Posterior vena cava (tissue), 2 donors: ENCODE data around the gene INPP5F. TPM values are rescaled to one million over a fixed set of nuclear protein-coding genes. Genes with fewer than 3 reads are reported as not detected.

Experiments
- DNase-seq: peaks from one replicate; pipeline ENCODE4 v3.0.0-alpha.2; 2020; ENCODE audit warnings: low spot score
- intact Hi-C, 2 donors: fragments of 100-400 bp; cut with DNase I; formaldehyde crosslinking; loops; one replicate each; pipeline versions ENCODE4 v1.14.1 to v1.14.2; 2022 to 2023
- long read RNA-seq, 2 donors: library from polyadenylated mRNA; unstranded; transcript quantifications; one replicate each; pipeline ENCODE4 v2.0.0, GENCODE V29; 2020 to 2021
- total RNA-seq, 2 donors: library from RNA; stranded (reverse); fragmentation: NEBNext Ultra II Directional; extraction: Animal tissue kit (Norgen Biotek cat#: 25700); gene quantifications; one replicate each; pipeline ENCODE4 v1.2.1, GENCODE V29; 2021
- donor health status: DM: yes; HTN: yes; CAD: no.
- donor health status: DM: yes; HTN: yes; CAD: no.

The INPP5F gene, protein sequence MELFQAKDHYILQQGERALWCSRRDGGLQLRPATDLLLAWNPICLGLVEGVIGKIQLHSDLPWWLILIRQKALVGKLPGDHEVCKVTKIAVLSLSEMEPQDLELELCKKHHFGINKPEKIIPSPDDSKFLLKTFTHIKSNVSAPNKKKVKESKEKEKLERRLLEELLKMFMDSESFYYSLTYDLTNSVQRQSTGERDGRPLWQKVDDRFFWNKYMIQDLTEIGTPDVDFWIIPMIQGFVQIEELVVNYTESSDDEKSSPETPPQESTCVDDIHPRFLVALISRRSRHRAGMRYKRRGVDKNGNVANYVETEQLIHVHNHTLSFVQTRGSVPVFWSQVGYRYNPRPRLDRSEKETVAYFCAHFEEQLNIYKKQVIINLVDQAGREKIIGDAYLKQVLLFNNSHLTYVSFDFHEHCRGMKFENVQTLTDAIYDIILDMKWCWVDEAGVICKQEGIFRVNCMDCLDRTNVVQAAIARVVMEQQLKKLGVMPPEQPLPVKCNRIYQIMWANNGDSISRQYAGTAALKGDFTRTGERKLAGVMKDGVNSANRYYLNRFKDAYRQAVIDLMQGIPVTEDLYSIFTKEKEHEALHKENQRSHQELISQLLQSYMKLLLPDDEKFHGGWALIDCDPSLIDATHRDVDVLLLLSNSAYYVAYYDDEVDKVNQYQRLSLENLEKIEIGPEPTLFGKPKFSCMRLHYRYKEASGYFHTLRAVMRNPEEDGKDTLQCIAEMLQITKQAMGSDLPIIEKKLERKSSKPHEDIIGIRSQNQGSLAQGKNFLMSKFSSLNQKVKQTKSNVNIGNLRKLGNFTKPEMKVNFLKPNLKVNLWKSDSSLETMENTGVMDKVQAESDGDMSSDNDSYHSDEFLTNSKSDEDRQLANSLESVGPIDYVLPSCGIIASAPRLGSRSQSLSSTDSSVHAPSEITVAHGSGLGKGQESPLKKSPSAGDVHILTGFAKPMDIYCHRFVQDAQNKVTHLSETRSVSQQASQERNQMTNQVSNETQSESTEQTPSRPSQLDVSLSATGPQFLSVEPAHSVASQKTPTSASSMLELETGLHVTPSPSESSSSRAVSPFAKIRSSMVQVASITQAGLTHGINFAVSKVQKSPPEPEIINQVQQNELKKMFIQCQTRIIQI
- 10 to 100 TPM; 10.5 to 21.9 TPM for total RNA-seq
- long read RNA-seq, donor 1, partial matches to known transcripts = 1 of 4 reads
- long read RNA-seq, donor 1, other reads (novel, unspliced or antisense) = 2 of 4 reads
- long read RNA-seq, donor 2, partial matches to known transcripts = 4 of 7 reads
- long read RNA-seq, donor 2, other reads (novel, unspliced or antisense) = 2 of 7 reads

DNA sequence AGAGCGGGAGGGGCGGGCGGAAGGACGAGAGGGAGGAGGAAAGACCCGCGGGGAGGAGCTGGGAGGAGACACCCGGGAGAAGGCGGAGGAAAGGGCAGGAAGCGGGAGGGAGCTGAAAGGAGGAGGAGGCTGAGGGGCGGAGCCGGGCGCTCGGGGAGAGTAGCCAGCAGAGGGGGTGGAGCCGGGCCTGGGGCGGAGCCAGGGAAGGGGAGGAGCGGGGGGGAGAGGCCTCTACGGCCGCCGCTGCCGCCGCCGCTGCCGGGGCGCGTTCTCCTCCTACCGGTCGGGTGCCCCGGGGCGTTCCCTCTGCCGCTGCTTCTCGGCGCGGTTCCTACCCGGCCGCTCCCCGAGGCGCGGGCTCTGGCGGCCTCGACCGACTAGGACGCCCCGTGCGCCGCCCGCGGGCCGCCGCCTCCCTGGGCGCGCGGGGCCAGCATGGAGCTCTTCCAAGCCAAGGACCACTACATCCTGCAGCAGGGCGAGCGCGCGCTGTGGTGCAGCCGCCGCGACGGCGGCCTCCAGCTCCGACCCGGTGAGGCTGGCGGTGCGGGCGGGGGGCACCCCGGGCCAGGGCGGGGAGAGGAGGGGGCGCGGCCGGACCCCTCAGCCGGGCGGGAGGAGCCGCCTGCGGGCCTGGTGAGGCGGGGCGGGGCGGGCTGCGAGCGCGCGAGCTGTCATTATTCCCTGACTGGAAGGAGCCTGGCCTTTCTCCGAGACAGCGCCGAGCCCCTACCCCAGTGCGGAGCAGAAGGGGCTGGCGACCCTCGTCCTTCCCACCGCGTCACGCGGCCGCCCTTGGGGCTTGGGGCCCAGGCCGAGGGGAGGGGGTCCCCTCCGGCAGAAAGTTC, at the start of gene INPP5F:
Gene INPP5F (plus strand): TSS at position 223 of the 848 bp plus-strand sequence. CDS start 213 bp downstream, at position 436.
- intact Hi-C loops = no loop called here
- peak; percentile 100 for DNase-seq

DNA sequence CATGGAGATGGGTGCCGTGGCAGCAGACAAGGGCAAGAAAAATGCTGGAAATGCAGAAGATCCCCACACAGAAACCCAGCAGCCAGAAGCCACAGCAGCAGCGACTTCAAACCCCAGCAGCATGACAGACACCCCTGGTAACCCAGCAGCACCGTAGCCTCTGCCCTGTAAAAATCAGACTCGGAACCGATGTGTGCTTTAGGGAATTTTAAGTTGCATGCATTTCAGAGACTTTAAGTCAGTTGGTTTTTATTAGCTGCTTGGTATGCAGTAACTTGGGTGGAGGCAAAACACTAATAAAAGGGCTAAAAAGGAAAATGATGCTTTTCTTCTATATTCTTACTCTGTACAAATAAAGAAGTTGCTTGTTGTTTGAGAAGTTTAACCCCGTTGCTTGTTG, 48.7 kb upstream of the INPP5F start:
- DNase-seq = no peak
- intact Hi-C loops = no loop called here

DNA sequence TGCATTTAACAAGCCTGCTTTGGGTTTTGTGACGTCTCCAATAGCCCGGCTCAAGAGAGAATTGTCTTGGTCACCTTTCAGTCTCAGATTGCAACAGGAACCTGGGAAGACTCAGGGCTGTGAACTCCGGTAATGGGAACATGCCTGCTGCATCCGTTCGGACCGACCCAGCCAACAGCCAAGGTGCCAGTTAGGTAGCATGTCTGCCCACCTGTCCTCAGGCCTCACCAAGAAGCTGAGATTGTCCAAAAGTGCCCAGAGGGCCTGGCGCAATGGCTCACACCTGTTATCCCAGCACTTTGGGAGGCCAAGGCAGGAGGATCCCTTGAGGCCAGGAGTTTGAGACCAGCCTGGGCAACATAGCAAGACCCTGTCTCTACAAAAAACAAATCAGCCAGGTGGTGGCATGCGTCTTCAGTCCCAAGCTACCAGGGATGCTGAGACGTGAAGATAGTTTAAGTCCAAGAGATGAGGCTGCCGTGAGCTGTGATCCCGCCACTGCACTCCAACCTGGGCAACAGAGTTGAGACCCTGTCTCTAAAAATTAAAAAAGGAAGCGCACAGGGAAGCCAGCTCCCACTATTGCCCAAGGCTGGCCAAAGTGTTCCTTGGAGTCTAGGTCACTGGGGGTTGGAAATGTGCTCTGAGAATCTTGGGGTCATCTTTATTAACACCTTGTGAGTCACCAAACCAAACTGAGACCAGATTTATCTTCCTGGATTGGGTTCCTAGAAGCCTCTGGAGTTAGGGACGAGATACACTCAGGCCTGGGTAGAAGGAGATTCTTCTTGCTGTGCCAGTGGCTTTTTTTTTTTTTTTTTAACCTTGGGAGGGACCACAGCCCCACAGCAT, 47.7 kb upstream of the INPP5F start:
- DNase-seq = no peak
- intact Hi-C loops = no loop called here

DNA sequence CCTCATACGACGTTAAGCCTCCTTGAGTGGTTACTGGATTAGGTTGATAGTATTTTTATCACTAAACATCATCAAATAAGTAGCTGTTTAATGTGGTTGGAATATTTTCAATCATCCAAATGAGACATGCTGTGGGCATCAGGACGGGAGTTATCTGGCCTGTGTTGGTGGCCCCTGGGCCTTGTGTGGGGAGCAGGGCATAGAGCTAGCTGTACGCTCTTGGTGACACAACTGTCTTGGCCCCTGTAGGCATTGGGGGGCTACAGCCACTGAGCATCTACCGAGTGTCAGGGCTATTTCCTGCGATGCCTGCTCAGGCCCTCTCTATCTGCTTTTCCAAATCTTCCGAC, 46.4 kb upstream of the INPP5F start:
- intact Hi-C loops = no loop called here

DNA sequence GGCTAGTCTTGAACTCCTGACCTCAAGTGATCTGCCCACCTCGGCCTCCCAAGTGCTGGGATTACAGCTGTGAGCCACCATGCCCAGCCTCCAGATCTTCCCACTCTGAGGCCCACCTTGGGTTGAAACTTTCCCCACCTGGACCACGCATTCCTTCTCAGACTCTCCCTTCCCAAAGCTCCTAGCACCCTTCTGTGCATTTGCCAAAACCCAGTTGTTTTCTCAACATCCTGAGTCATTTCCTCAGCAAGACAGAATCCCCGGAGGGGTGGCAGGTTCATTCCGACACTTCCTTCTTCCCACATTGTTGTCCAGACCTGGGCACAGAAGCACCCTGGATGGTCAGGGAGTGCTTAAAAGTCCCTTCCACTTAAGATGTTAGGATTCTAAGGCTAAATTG, 45.8 kb upstream of the INPP5F start:
- no peak for DNase-seq
- intact Hi-C loops = loop anchor here (10.0 kb wide), 2 partner anchors 175 to 185 kb away; no protein-coding TSS in a partner anchor

More for the DNA sequence above, 46.4 kb upstream of the INPP5F start:
- DNase-seq = no peak

DNA sequence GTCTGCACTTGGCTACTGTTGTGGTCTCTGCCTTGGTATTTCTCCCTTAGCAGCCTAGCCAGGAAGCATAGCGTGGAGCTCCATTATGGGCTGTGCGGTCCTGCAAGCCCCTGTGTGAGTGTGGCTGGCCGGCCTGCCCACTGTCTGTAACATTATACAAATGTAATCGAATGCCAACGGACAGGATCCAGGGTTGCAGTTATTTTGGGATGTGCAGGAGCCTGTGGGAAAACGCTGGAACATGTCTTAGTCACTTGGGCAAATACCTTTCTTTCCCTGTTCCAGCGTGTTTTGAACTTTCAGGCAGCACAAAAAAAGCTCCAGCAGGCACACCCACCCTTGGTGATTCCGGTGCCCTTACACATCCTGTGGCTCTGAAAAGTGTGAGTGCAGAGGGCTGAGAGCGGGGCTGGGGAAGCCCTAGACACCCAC, 45.2 kb upstream of the INPP5F start:
- intact Hi-C loops = loop anchor here (10.0 kb wide), 2 partner anchors 174 to 184 kb away; no protein-coding TSS in a partner anchor
- DNase-seq = no peak

DNA sequence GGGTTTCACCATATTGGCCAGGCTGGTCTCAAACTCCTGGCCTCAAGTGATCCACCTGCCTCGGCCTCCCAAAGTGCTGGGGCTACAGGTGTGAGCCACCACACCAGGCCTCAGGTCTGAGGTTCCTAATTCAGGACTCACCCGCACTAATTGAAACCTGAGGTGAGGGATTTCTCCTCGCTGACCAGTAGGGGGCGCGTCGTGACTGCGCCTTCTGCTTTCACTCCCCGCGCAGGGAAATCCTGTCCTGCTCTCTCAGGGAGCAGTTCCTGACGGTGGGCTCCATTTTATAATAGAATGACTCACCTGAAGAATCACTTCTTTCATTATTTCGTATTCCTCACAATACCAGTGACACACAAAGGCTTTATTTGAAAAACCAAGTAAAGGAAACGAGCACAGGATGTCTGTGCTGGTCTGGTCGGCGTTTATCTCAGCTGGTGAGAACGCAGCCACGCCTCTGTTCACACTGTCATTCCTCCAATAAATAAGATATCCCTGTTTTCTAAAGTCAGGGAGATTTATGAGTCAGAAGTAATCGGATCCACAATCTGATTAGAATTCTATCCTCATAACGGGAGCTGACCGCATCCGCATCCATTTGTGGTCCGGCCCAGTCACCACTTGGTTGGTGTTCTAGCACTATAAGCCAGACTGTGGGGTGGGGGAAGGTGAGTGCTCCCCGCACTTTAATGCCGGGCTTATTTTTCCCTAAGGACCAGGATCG, 39.2 kb upstream of the INPP5F start:
- intact Hi-C loops = loop anchor here (10.0 kb wide), 2 partner anchors 168 to 178 kb away; no protein-coding TSS in a partner anchor
- peak; percentile 94 for DNase-seq

DNA sequence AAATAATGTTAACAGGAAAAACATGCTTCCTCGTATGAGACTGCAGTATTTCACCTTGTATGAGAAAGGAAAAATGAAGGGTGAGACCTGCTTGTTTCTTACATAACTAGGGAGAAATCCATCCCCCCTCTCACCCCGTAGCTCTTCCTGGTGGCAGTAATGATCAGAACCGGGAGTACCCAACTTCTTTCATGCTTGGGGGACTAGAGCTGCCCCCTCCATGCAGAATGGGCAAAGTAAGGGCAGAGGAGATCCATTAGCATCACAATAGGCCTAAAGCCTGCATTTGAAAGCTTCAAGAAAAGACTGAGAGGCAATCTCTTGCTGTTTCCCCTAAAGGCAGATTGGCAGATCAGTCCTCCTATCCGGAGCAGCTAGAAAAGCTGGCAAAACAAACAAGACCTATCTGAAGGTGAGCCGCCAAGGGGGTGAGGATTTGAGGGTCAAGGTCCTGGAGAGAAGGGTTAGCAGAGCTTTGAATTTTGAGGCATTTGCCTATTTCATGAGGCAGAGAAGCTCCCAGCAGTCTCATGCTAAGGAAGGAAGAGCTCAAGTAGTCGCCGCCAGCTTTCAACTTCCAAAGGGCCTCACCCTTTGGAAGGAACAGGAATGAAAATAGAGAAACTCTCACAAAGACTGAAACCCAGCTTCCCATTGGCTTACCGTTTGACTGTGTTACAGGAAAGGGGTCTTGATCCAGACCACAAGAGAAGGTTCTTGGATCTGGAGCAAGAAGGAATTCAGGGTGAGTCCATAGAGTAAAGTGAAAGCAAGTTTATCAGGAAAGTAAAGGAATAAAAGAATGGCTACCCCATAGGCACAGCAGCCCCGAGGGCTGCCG, 38.4 kb upstream of the INPP5F start:
- no peak for DNase-seq
- intact Hi-C loops = loop anchor here (10.0 kb wide), 2 partner anchors 167 to 177 kb away; no protein-coding TSS in a partner anchor

DNA sequence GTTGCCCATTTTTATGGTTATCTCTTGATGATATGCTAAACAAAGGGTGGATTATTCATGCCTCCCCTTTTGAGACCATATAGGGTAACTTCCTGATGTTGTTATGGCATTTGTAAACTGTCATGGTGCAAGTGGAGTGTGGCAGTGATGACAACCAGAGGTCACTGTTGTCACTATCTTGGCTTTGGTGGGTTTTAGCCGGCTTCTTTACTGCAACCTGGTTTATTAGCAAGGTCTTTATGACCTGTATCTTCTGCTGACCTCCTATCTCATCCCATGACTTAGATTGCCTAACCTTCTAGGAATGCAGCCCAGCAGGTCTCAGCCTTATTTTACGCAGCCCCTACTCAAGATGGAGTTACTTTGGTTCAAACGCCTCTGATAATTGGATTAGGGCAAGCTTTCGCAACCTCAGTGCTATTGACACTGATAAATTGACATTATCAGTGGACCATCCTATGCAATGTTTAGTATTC, 37.8 kb upstream of the INPP5F start:
- DNase-seq = no peak
- intact Hi-C loops = loop anchor here (10.0 kb wide), 2 partner anchors 167 to 177 kb away; no protein-coding TSS in a partner anchor

DNA sequence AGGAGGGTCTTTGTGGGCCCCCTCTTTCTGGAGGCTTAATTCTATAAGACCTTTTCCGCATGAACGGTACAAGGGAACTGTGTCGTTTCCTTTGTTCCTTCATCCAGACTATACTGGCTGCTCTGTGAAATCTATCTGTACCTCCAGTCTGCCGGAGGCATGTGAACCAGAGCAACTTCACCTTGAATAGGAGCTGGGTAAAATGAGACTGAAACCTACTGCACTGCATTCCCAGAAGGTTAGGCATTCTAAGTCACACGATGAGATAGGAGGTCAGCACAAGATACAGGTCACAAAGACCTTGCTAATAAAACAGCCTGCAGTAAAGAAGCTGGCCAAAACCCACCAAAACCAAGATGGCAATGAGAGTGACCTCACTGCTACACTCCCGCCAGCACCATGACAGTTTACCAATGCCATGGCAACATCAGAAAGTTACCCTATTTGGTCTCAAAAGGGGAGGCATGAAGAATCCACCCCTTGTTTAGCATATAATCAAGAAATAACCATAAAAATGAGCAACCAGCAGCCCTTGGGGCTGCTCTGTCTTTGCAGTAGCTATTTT, 36.8 kb upstream of the INPP5F start:
- DNase-seq = no peak
- intact Hi-C loops = loop anchor here (10.0 kb wide), 2 partner anchors 166 to 176 kb away; no protein-coding TSS in a partner anchor

DNA sequence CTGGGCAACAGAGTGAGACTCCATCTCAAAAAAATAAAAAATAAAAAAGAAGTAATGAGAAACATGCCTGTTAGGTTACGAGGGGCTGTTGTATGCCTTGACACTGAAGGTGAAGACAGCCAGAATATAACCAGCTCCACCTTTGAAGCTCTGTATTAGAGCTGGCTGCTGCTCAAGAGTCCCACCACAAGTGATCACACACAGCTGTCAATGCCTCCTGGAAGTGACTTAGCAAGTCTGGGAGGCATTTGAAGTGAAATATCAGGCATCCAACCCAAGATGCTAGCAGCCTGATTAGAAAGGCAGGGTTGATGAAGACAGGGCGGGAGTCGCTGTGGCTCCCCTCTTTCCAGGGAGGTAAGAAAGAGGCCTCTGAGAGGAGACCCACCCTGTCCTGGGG, 34.1 kb upstream of the INPP5F start:
- DNase-seq = no peak
- intact Hi-C loops = no loop called here

DNA sequence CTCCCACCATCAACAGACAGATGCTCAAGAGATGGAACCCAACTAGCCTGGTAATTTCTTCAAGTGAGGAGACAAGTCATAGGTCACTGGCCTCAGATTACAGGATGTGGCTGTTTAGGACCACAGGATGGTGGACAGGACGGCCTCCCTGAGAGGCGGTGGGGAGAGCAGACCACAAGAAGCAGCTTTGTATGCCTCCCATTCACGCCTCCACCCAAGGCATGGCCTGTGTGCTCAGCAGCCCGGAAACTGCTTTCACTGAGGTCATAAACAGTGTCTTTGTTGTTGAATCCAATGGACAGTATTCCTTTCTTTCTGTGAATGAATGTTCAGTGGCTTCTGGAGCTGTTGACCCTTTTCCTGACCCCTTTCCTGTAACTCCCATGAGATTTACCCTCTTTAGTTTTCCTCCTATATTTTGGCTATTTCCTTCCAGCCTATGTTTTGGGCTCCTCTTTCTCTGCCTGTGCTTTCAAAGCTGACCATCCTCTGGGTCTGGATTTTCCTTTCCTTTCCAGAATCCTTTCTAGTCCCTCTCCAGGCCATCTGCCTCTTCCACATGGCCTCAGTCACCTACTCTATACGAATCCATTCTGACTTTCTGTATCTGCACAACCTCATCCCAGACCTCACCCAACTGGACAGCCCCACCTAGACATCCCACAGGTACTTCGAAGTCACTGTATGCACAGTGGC, 32.4 kb upstream of the INPP5F start:
- intact Hi-C loops = no loop called here
- no peak for DNase-seq

DNA sequence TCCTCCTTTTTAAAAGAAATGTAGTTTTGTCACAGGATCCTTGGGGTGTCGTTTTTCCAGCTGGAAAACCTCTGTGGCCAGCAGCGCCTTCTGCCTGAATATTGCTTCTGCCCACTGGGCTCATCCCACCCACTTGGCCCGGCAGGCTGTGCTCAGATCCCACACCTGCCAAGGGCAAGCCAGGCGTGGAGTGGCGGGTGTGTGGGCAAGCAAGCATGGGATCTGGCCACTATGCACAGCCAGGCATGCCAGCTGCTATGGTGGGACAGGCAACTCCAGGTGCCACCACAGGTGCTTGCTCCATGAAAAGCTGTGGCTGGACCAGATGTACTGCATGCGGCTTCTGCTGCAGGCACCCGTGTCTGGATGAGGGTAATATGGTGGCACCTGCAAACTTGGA, 31.2 kb upstream of the INPP5F start:
- intact Hi-C loops = no loop called here
- DNase-seq = no peak

DNA sequence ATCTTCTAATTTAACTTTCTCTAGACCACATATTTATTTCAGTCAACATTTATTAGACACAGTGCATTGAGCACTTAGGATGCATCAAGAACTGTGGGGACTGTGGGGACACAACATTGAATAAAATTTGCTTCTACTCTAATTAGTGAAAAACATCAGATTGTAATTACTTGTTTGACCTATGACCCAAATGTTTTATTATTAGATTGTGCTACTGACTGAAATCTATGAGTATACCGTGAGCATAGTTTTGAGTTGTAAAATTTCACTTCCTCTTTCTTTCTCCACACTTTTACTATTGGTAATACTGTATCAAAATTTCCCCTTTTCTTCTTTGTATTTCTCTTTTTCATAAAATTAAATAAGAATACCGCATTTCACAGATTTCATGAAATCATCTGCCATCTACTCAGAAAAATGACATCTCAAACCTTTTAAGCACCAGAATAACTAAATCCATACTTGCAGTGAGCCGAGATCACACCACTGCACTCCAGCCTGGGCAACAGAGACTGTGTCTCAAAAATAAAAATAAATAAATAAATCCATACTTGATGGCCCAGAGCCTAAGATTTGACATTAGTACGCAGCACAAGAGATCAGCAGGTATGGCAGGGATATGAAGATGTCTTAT, 25.4 kb upstream of the INPP5F start:
- DNase-seq = no peak
- intact Hi-C loops = no loop called here
